DOHH2 (cell line): ENCODE results near the gene HOXA6.

Experiments
- CTCF ChIP-seq: fragments of 200-600 bp; sonication (generic); IDR thresholded peaks from one replicate; pipeline ENCODE4 v1.5.1; 2014; ENCODE audit warnings: antibody characterized with exemption, mild to moderate bottlenecking, low read depth, low read length; ENCODE audit not compliant: poor library complexity, severe bottlenecking
- EZH2phosphoT487 ChIP-seq: fragments of 200-600 bp; sonication (generic); IDR thresholded peaks from 2 replicates; pipeline ENCODE4 v1.6.1; 2017; ENCODE audit warnings: borderline replicate concordance, mild to moderate bottlenecking, antibody characterized with exemption, low read length, moderate library complexity, mixed read lengths

GRCh38 chr7:27154369-27154768 is 6.8 kb upstream of the HOXA6 start:
- no peak for TF ChIP-seq CTCF
- no peak; the same call in 1 of the 2 replicates for TF ChIP-seq EZH2phosphoT487
